Smooth muscle cell (in vitro differentiated cells): ENCODE results near the gene CUBN. TPM values are rescaled to one million over a fixed set of nuclear protein-coding genes. Genes with fewer than 3 reads are reported as not detected.
A peak's percentile ranks its signal among the peaks of the same experiment; 100 is the strongest.

ENCODE experiments used
- DNase-seq: peaks from one replicate; lab custom pipeline; 2025; ENCODE audit not compliant: unreplicated experiment; lab: John Stamatoyannopoulos, UW
- H2AFZ ChIP-seq: fragments of 200-600 bp; sonication (generic); 2 replicates; pipeline ENCODE4 v1.6.0; 2016; ENCODE audit warnings: antibody characterized with exemption, low read depth, mild to moderate bottlenecking
- H3F3A ChIP-seq: fragments of 200-600 bp; sonication (generic); 2 replicates; pipeline ENCODE4 v1.6.0; 2017; ENCODE audit warnings: antibody characterized with exemption, low read depth
- H3K27ac ChIP-seq: fragments of 200-600 bp; sonication (generic); 2 replicates; pipeline ENCODE4 v1.5.1; 2016; ENCODE audit warnings: low read depth, mild to moderate bottlenecking
- H3K27me3 ChIP-seq: fragments of 200-600 bp; sonication (generic); 2 replicates; pipeline ENCODE4 v1.6.1; 2016; ENCODE audit warnings: low read depth, mild to moderate bottlenecking
- H3K36me3 ChIP-seq: fragments of 200-600 bp; sonication (generic); 2 replicates; pipeline ENCODE4 v1.5.1; 2016; ENCODE audit warnings: low read depth
- H3K4me1 ChIP-seq: fragments of 200-600 bp; sonication (generic); 2 replicates; pipeline ENCODE4 v1.5.1; 2016; ENCODE audit warnings: low read depth
- H3K4me2 ChIP-seq: fragments of 200-600 bp; sonication (generic); 2 replicates; pipeline ENCODE4 v1.6.0; 2016; ENCODE audit warnings: mild to moderate bottlenecking
- H3K4me3 ChIP-seq: fragments of 200-600 bp; sonication (generic); 2 replicates; pipeline ENCODE4 v1.5.1; 2016; ENCODE audit warnings: mild to moderate bottlenecking
- H3K79me2 ChIP-seq: fragments of 200-600 bp; sonication (generic); 2 replicates; pipeline ENCODE4 v1.6.0; 2016; ENCODE audit warnings: low read depth, mild to moderate bottlenecking
- H3K9ac ChIP-seq: fragments of 200-600 bp; sonication (generic); 2 replicates; pipeline ENCODE4 v1.6.0; 2016; ENCODE audit warnings: low read depth
- H3K9me3 ChIP-seq: fragments of 200-600 bp; sonication (generic); replicated peaks from 2 replicates; pipeline ENCODE4 v1.5.1; 2016; ENCODE audit warnings: low read depth
- H4K20me1 ChIP-seq: fragments of 200-600 bp; sonication (generic); 2 replicates; pipeline ENCODE4 v1.6.0; 2016; ENCODE audit warnings: low read depth
- WGBS: methylation state at CpG from one replicate; pipeline ENCODE4 v1.1.7; 2016; ENCODE audit warnings: low lambda C conversion rate; 5-methylcytosine and 5-hydroxymethylcytosine counted together
- polyA plus RNA-seq: library from polyadenylated mRNA; unstranded; fragments of >200 nt; fragmentation: Nextera tagmentation; extraction: Ambion mirVana; gene quantifications from 2 replicates; pipeline ENCODE4 v1.2.1, GENCODE V29; 2016
- total RNA-seq: library from RNA; depleted of rRNA; stranded (reverse); fragments of >200 nt; gene quantifications from 2 replicates; pipeline ENCODE4 v1.2.3, GENCODE V29; 2014
- TF ChIP-seq, protein P1 (sequence below): fragments of 200-600 bp; sonication (generic); IDR thresholded peaks from 2 replicates; pipeline ENCODE4 v1.5.1; 2017; ENCODE audit warnings: borderline replicate concordance, mild to moderate bottlenecking, antibody characterized with exemption; ENCODE audit not compliant: insufficient read depth, poor library complexity, severe bottlenecking

Gene CUBN
- total and polyA plus RNA-seq, 2 experiments from 2014 or later = 0.62 to 4.7 TPM

DNA sequence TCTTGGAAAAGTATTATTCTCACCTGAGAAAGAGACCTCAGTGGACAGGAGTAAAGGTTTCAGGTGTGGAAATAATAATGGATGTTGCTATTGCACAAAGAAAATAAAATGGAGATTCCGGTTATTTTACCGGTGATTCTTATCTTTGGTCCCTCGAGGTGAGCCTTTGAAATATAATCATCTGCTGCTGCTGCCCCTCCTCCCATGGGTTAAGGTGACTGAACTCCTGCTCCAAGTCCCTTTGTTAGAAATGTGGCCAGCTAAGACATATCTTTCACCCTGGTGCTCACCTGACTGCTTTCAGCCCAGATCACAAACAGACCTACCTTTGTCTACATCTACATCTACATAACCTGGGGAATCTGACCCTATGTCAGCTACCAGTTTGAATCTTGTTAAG, 5.7 kb downstream of the CUBN start:
- H3F3A ChIP-seq = no peaks in the 10 kb centered on the region
- H3K4me3 ChIP-seq = no peak overlapping the region
- H3K9ac ChIP-seq = no peak overlapping the region
- no peak overlapping the region for H2AFZ ChIP-seq
- DNase-seq = no peak
- WGBS = 75% methylated on average over 3 of the region's 3 CpGs
- TF ChIP-seq, protein P1, sequence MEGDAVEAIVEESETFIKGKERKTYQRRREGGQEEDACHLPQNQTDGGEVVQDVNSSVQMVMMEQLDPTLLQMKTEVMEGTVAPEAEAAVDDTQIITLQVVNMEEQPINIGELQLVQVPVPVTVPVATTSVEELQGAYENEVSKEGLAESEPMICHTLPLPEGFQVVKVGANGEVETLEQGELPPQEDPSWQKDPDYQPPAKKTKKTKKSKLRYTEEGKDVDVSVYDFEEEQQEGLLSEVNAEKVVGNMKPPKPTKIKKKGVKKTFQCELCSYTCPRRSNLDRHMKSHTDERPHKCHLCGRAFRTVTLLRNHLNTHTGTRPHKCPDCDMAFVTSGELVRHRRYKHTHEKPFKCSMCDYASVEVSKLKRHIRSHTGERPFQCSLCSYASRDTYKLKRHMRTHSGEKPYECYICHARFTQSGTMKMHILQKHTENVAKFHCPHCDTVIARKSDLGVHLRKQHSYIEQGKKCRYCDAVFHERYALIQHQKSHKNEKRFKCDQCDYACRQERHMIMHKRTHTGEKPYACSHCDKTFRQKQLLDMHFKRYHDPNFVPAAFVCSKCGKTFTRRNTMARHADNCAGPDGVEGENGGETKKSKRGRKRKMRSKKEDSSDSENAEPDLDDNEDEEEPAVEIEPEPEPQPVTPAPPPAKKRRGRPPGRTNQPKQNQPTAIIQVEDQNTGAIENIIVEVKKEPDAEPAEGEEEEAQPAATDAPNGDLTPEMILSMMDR = no peak
- H3K4me2 ChIP-seq = no peak overlapping the region
- peak overlapping the region; percentile 18 for H3K27ac ChIP-seq
- H3K36me3 ChIP-seq = no peaks in the 10 kb centered on the region
- H3K27me3 ChIP-seq = no peaks in the 10 kb centered on the region
- no peaks in the 10 kb centered on the region for H4K20me1 ChIP-seq
- no peaks in the 10 kb centered on the region for H3K9me3 ChIP-seq
- H3K79me2 ChIP-seq = no peaks in the 10 kb centered on the region
- H3K4me1 ChIP-seq = peaks cover 4% of the 10 kb centered on the region

DNA sequence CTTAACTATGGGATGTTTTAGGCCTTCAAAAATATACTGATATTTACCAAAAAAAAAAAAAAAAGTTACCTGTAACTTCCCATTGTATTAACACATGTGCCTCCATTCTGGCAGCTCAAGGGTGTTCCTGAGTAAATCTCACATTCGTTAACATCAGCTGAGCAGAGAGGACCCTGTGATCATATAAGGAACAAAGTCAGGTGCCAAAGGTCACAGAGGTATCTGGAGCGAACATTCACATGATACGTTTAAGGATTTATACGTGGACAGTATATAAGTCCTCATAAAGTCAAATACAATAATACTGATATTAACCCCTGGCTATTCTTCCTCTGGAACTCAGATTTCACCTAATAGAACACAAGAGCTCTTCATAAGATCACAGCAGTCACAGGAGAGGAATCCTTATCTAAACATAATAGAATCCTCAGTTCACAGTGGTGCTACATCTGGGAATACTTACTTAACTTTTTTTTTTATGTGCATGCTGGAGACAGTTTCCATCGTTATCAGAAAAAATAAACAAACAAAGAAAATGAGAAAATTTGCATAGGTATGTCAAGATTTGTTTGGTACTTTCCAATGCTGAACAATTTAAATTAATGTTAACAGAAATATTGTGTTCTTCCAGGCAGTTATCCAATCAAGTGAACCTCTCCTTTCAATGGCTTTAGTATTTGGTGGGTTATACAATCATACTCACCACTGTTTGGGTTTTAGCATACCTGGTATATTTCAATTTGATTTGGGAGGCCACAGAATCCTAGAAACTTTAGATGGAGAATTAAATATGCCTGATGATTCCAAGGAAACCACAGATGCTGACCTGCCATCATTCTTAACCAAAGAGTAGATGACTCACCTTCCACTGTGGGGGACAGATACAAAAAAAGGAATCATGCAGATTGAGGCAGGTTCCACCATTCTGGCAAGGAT, 6.6 kb downstream of the CUBN start:
- no peaks in the 10 kb centered on the region for H3K27me3 ChIP-seq
- 77% methylated on average over 5 of the region's 5 CpGs for WGBS
- no peaks in the 10 kb centered on the region for H3F3A ChIP-seq
- H3K79me2 ChIP-seq = no peaks in the 10 kb centered on the region
- peak overlapping the region; percentile 5 for H3K4me2 ChIP-seq
- no peaks in the 10 kb centered on the region for H3K36me3 ChIP-seq
- H3K27ac ChIP-seq = peak overlapping the region; percentile 18
- no peaks in the 10 kb centered on the region for H3K9me3 ChIP-seq
- H3K9ac ChIP-seq = no peak overlapping the region
- no peak overlapping the region for H2AFZ ChIP-seq
- DNase-seq = no peak
- peaks cover 4% of the 10 kb centered on the region for H3K4me1 ChIP-seq
- H4K20me1 ChIP-seq = no peaks in the 10 kb centered on the region
- TF ChIP-seq, protein P1 = no peak
- H3K4me3 ChIP-seq = no peak overlapping the region

DNA sequence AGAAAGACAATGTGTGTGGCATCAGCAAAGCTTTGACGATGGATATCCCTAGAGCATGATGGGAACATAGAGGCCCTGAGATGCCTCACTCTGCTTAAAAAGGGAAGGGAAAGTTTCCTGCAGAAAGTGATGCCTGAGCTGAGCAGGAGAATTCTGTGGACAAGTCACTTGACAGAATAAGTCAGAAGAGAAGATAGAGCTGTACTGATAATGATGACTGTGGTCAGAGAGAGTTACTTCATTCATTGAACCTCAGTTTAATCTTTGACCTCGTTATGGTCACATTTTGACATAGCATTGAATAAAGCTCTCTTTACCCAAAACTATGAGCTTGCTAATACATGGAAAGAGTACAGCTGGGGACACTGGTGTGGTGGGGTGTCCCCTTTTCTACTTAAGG, 7.6 kb downstream of the CUBN start:
- H3K36me3 ChIP-seq = no peaks in the 10 kb centered on the region
- TF ChIP-seq, protein P1 = no peak
- H3K4me3 ChIP-seq = no peak overlapping the region
- no peak for DNase-seq
- H3F3A ChIP-seq = no peaks in the 10 kb centered on the region
- no peak overlapping the region for H2AFZ ChIP-seq
- H3K9ac ChIP-seq = no peak overlapping the region
- WGBS = 64% methylated on average over 2 of the region's 2 CpGs
- H3K27me3 ChIP-seq = no peaks in the 10 kb centered on the region
- H3K4me2 ChIP-seq = no peak overlapping the region
- H3K9me3 ChIP-seq = no peaks in the 10 kb centered on the region
- no peaks in the 10 kb centered on the region for H4K20me1 ChIP-seq
- H3K27ac ChIP-seq = no peak overlapping the region
- H3K4me1 ChIP-seq = peaks cover 4% of the 10 kb centered on the region
- H3K79me2 ChIP-seq = no peaks in the 10 kb centered on the region
